H1 (cell line): ENCODE measurements around the gene USP7. TPM values are rescaled to one million over a fixed set of nuclear protein-coding genes. Genes with fewer than 3 reads are reported as not detected.

Source experiments
- E2F6 ChIP-seq: IDR thresholded peaks from 2 replicates; pipeline ENCODE4 v1.6.1; 2012; ENCODE audit warnings: inconsistent platforms
- HDAC2 ChIP-seq, 2 experiments: fragments of 300-600 bp in 1 of 2; sonication (generic) in 1 of 2; IDR thresholded peaks; 2 replicates each; pipeline ENCODE4 v1.6.1; 2011 to 2012; ENCODE audit warnings: low read depth in 2 of 2, low read length in 2 of 2, mild to moderate bottlenecking in 2 of 2, moderate library complexity in 2 of 2, borderline replicate concordance in 1 of 2, inconsistent platforms in 1 of 2
- KDM5A ChIP-seq: fragments of 200-600 bp; IDR thresholded peaks from 2 replicates; pipeline ENCODE4 v1.7.1; 2012; ENCODE audit warnings: mild to moderate bottlenecking, low read length, inconsistent platforms, mixed read lengths
- MAX ChIP-seq: IDR thresholded peaks from 2 replicates; pipeline ENCODE4 v1.6.1; 2012; ENCODE audit warnings: inconsistent platforms
- SP2 ChIP-seq: IDR thresholded peaks from 2 replicates; pipeline ENCODE4 v1.6.1; 2012; ENCODE audit warnings: mild to moderate bottlenecking, low read length, inconsistent platforms
- TCF12 ChIP-seq: IDR thresholded peaks from 2 replicates; pipeline ENCODE4 v1.6.1; 2011; ENCODE audit warnings: low read depth, mild to moderate bottlenecking, low read length
- polyA plus RNA-seq, 7 experiments: library from polyadenylated mRNA; depleted of rRNA in 3 of 7; stranded (reverse) in 5 of 7; unstranded in 2 of 7; fragments of >200 nt in 5 of 7; fragments of 200-250 nt in 2 of 7; gene quantifications; 1 replicate in 5 of 7; 2 replicates in 1 of 7; 4 replicates in 1 of 7; pipeline versions ENCODE4 v1.2.1 to v1.2.3, GENCODE V29; 2011 to 2013; ENCODE audit warnings: missing spikeins in 2 of 7, mixed read lengths in 2 of 7
- total RNA-seq: library from RNA; stranded (reverse); fragmentation: NEBNext Ultra II Directional; extraction: Animal tissue kit (Norgen Biotek cat#: 25700); gene quantifications from 2 replicates; pipeline ENCODE4 v1.2.1, GENCODE V29; 2021

Gene USP7
- total and polyA plus RNA-seq, 2 of the 8 experiments (the other 6 are each of a cell fraction or from before 2014, with no cell fraction given): 21.3 to 211 TPM

DNA sequence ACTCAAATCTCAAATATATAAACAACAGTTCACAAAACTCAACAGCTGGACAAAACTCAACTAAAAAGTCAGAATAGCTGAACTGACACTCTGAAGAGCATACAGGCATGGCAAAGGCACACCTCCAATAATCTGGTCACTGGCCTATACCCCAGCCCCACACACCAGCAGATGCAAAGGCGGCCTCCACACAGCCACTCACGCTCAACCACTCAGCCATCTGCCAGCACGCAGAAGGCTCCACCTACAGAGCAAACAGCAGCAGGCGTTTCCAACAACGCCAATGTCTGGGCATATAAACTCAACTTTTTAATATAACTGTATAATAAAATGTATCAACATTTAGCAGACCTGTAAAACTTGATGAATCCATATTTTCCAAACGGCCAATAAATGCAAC lies 17.2 kb downstream of the USP7 start (continued):
- TF ChIP-seq E2F6 (no peak), KDM5A (no peak), TCF12 (no peak), MAX (no peak), HDAC2 (IDR thresholded peaks at IDR 0.05; ENCODE audit: borderline replicate concordance in 1 of 2, low read depth in 2 of 2, low read length in 2 of 2) (no peak), SP2 (no peak)
